ENCODE measurements around the gene ADCY3. TPM values are rescaled to one million over a fixed set of nuclear protein-coding genes. Genes with fewer than 3 reads are reported as not detected.
A peak's percentile ranks its signal among the peaks of the same experiment; 100 is the strongest.

The ADCY3 gene
- total RNA-seq, 4 donors from 2014 or later = 14.8 to 48.3 (median 34.3) TPM

- Histone ChIP-seq H3K9me3 (no peaks in the 10 kb centered on the region), H3K4me3 (peak overlapping the region in 1 of 4 donors; percentile 1), H3K27ac (peak overlapping the region in 3 of 4 donors; percentile 20 to 50 (median 29)), H3K27me3 (no peaks in the 10 kb centered on the region), H3K36me3 (peaks cover 0 to 7% (median 0%) of the 10 kb centered on the region in 3 donors), H3K4me1 (peaks cover 11 to 69% (median 22%) of the 10 kb centered on the region in 3 donors)
- intact Hi-C loops (cut with DNase I) = no loop called here
- 82 to 87% methylated on average over 4 to 7 of the region's 8 CpGs for WGBS, 2 donors
- TF ChIP-seq POLR2A (IDR thresholded peaks at IDR 0.05) (no peak), CTCF (IDR thresholded peaks at IDR 0.05) (no peak)
- no peak for DNase-seq
Observed at GRCh38 chr2:24915175-24915574, 4.9 kb downstream of the ADCY3 start.

GRCh38 chr2:24914713-24915112 lies 5.3 kb downstream of the ADCY3 start:
- Histone ChIP-seq H3K4me3 (peak overlapping the region in 1 of 4 donors; percentile 1), H3K4me1 (peaks cover 11 to 69% (median 22%) of the 10 kb centered on the region in 3 donors), H3K27ac (peak overlapping the region in 3 of 4 donors; percentile 9 to 29 (median 20))

GRCh38 chr2:24913911-24914310 lies 6.1 kb downstream of the ADCY3 start:
- intact Hi-C loops (cut with DNase I) = no loop called here

More at GRCh38 chr2:24914713-24915112, 5.3 kb downstream of the ADCY3 start:
- TF ChIP-seq POLR2A (IDR thresholded peaks at IDR 0.05) = no peak
- no peak for TF ChIP-seq CTCF (IDR thresholded peaks at IDR 0.05)
- Histone ChIP-seq H3K36me3 (peaks cover 0 to 9% (median 0%) of the 10 kb centered on the region in 3 donors), H3K9me3 (no peaks in the 10 kb centered on the region), H3K27me3 (no peaks in the 10 kb centered on the region)
- intact Hi-C loops (cut with DNase I) = no loop called here
- DNase-seq = no peak
- 80 to 86% methylated on average over 3 of the region's 5 CpGs for WGBS, 2 donors

GRCh38 chr2:24912986-24913385 lies 7.1 kb downstream of the ADCY3 start:
- no peak overlapping the region for H3K4me3 ChIP-seq
- peaks cover 0 to 58% (median 12%) of the 10 kb centered on the region in 3 donors for H3K4me1 ChIP-seq
- intact Hi-C loops (cut with DNase I) = no loop called here
- H3K27ac ChIP-seq = peak overlapping the region in 2 of 4 donors; percentile 1 to 14
- 79 to 80% methylated on average over 10 of the region's 10 CpGs for WGBS, 2 donors
- peaks cover 0 to 13% (median 0%) of the 10 kb centered on the region in 3 donors for H3K36me3 ChIP-seq
- H3K27me3 ChIP-seq = no peaks in the 10 kb centered on the region
- no peak for TF ChIP-seq POLR2A (IDR thresholded peaks at IDR 0.05)
- no peak for TF ChIP-seq CTCF (IDR thresholded peaks at IDR 0.05)
- no peak for DNase-seq
- no peaks in the 10 kb centered on the region for H3K9me3 ChIP-seq

More at GRCh38 chr2:24913911-24914310, 6.1 kb downstream of the ADCY3 start:
- no peaks in the 10 kb centered on the region for H3K9me3 ChIP-seq
- WGBS, 2 donors = 81 to 87% methylated on average over 7 to 8 of the region's 9 CpGs
- no peak overlapping the region for H3K4me3 ChIP-seq
- H3K27ac ChIP-seq = peak overlapping the region in 2 of 4 donors; percentile 35 to 53
- H3K27me3 ChIP-seq = no peaks in the 10 kb centered on the region
- no peak for TF ChIP-seq CTCF (IDR thresholded peaks at IDR 0.05)
- TF ChIP-seq POLR2A (IDR thresholded peaks at IDR 0.05) = no peak
- H3K4me1 ChIP-seq = peaks cover 7 to 62% (median 21%) of the 10 kb centered on the region in 3 donors
- H3K36me3 ChIP-seq = peaks cover 0 to 17% (median 0%) of the 10 kb centered on the region in 3 donors
- DNase-seq = no peak

GRCh38 chr2:24912523-24912922 lies 7.5 kb downstream of the ADCY3 start:
- 76 to 80% methylated on average over 7 of the region's 7 CpGs for WGBS, 2 donors
- DNase-seq = no peak
- H3K27me3 ChIP-seq = no peaks in the 10 kb centered on the region
- peaks cover 0 to 10% (median 0%) of the 10 kb centered on the region in 3 donors for H3K36me3 ChIP-seq
- H3K27ac ChIP-seq = peak overlapping the region in 1 of 4 donors; percentile 14
- H3K4me3 ChIP-seq = no peak overlapping the region
- H3K9me3 ChIP-seq = no peaks in the 10 kb centered on the region
- peaks cover 0 to 58% (median 7%) of the 10 kb centered on the region in 3 donors for H3K4me1 ChIP-seq
- TF ChIP-seq CTCF (IDR thresholded peaks at IDR 0.05) (no peak), POLR2A (IDR thresholded peaks at IDR 0.05) (no peak)
- intact Hi-C loops (cut with DNase I) = no loop called here

Measured in esophagus squamous epithelium (tissue), 5 donors.